Measurements from ENCODE around the gene C5AR2. TPM values are rescaled to one million over a fixed set of nuclear protein-coding genes. Genes with fewer than 3 reads are reported as not detected.

C5AR2 gene
- total and polyA plus RNA-seq, 2 experiments from 2014 or later, result 0.28 TPM; not detected in 1

- no peak overlapping the region; the same call in 1 of the 2 replicates for H3K27ac Mint-ChIP-seq
These were observed 44.0 kb downstream of the C5AR2 start for GRCh38 chr19:47375694-47376588.

GRCh38 chr19:47376589-47377144 is 44.7 kb downstream of the C5AR2 start:
- Histone ChIP-seq H3K4me2 (no peak overlapping the region), H3K27me3 (ENCODE audit: insufficient read depth) (no peaks in the 10 kb centered on the region), H3K4me1 (ENCODE audit: insufficient read depth) (no peaks in the 10 kb centered on the region), H2AFZ (no peak overlapping the region), H3K79me2 (replicated peaks; ENCODE audit: insufficient read depth) (no peaks in the 10 kb centered on the region), H4K20me1 (replicated peaks; ENCODE audit: insufficient read depth) (peaks cover 1% of the 10 kb centered on the region; the same call in 1 of the 2 replicates), H3F3A (replicated peaks; ENCODE audit: low read depth) (no peaks in the 10 kb centered on the region), H3K9me2 (ENCODE audit: insufficient read depth) (no peaks in the 10 kb centered on the region), H3K27ac (ENCODE audit: low read depth) (no peak overlapping the region), H3K4me3 (no peak overlapping the region), H3K36me3 (ENCODE audit: insufficient read depth) (0 out of 2 replicates have a peak, but pooled peaks cover 9% of the 10 kb centered on the region)
- no peak for ATAC-seq
- Mint-ChIP-seq H3K36me3 (ENCODE audit: low read depth) (peaks cover 60% of the 10 kb centered on the region), H3K4me1 (no peaks in the 10 kb centered on the region; the same call in 2 of the 3 replicates), H3K27ac (no peak overlapping the region), H3K9me3 (no peaks in the 10 kb centered on the region), H3K27me3 (ENCODE audit: insufficient read depth, low read depth, poor library complexity) (peaks cover 10% of the 10 kb centered on the region), H3K4me3 (no peak overlapping the region)
- no peak for DNase-seq (ENCODE audit: low spot score)
- TF ChIP-seq EZH2 (IDR thresholded peaks at IDR 0.05; ENCODE audit: low read depth, unreplicated experiment), result no peak
- TF ChIP-seq ZNF114 (CRISPR knock-in tag; IDR thresholded peaks at IDR 0.05), result no peak
- no peak for TF ChIP-seq ZNF462 (CRISPR knock-in tag; IDR thresholded peaks at IDR 0.05)
- TF ChIP-seq ZNF331 (CRISPR knock-in tag; IDR thresholded peaks at IDR 0.05; ENCODE audit: low read depth), result no peak
- TF ChIP-seq CREB1 (CRISPR knock-in tag; IDR thresholded peaks at IDR 0.05; ENCODE audit: low read depth), result no peak

More at GRCh38 chr19:47375694-47376588, 44.0 kb downstream of the C5AR2 start:
- TF ChIP-seq POLR2AphosphoS5 (IDR thresholded peaks at IDR 0.05; ENCODE audit: low read depth) (no peak), ZNF331 (CRISPR knock-in tag; IDR thresholded peaks at IDR 0.05; ENCODE audit: low read depth) (no peak), STAT1 (IDR thresholded peaks at IDR 0.05; ENCODE audit: unreplicated experiment) (no peak), EZH2phosphoT487 (IDR thresholded peaks at IDR 0.05; ENCODE audit: unreplicated experiment) (no peak), JUNB (IDR thresholded peaks at IDR 0.05; ENCODE audit: unreplicated experiment) (no peak), ZNF114 (CRISPR knock-in tag; IDR thresholded peaks at IDR 0.05) (no peak), CTCF (conservative IDR thresholded peaks at IDR 0.05; ENCODE audit: low read depth in 2 of 2) (no peak)
- Histone ChIP-seq H3K79me2 (replicated peaks; ENCODE audit: insufficient read depth) (no peaks in the 10 kb centered on the region), H3K9me2 (ENCODE audit: insufficient read depth) (no peaks in the 10 kb centered on the region), H3F3A (replicated peaks; ENCODE audit: low read depth) (no peaks in the 10 kb centered on the region), H3K27ac (ENCODE audit: low read depth) (no peak overlapping the region), H3K36me3 (ENCODE audit: insufficient read depth) (0 out of 2 replicates have a peak, but pooled peaks cover 9% of the 10 kb centered on the region), H3K4me1 (ENCODE audit: insufficient read depth) (no peaks in the 10 kb centered on the region), H3K27me3 (ENCODE audit: insufficient read depth) (no peaks in the 10 kb centered on the region), H3K4me3 (no peak overlapping the region), H4K20me1 (replicated peaks; ENCODE audit: insufficient read depth) (peaks cover 5% of the 10 kb centered on the region; the same call in 1 of the 2 replicates), H2AFZ (no peak overlapping the region), H3K4me2 (no peak overlapping the region)
- no peaks in the 10 kb centered on the region for H3K9me3 Mint-ChIP-seq
- DNase-seq (ENCODE audit: low spot score) (no peak), ATAC-seq (no peak)
- H3K36me3 Mint-ChIP-seq (ENCODE audit: low read depth), result peaks cover 61% of the 10 kb centered on the region
- no peaks in the 10 kb centered on the region for H3K4me1 Mint-ChIP-seq
- H3K27me3 Mint-ChIP-seq (ENCODE audit: insufficient read depth, low read depth, poor library complexity), result peaks cover 7% of the 10 kb centered on the region
- H3K4me3 Mint-ChIP-seq, result no peak overlapping the region

Measured in GM23338 (cell line).